Fibroblast of pulmonary artery (primary cell): ENCODE data around the gene AUTS2.

ENCODE experiments used
- DNase-seq: peaks from one replicate; pipeline ENCODE4 v3.0.0-alpha.2; 2010; ENCODE audit warnings: low read depth
- H3K4me3 ChIP-seq: replicated peaks from 2 replicates; pipeline ENCODE4 v1.5.1; 2011; ENCODE audit warnings: low read depth, mild to moderate bottlenecking, control low read depth, low read length, moderate library complexity
- TF ChIP-seq, protein P1 (sequence below): IDR thresholded peaks from 2 replicates; pipeline ENCODE4 v1.5.1; 2011; ENCODE audit warnings: mild to moderate bottlenecking, control low read depth, low read length, inconsistent platforms; ENCODE audit errors: missing control alignments

AUTS2 gene

GRCh38 chr7:70602117-70602516, 1003.8 kb downstream of the AUTS2 start:
- H3K4me3 ChIP-seq: no peak overlapping the region
- TF ChIP-seq, protein P1, sequence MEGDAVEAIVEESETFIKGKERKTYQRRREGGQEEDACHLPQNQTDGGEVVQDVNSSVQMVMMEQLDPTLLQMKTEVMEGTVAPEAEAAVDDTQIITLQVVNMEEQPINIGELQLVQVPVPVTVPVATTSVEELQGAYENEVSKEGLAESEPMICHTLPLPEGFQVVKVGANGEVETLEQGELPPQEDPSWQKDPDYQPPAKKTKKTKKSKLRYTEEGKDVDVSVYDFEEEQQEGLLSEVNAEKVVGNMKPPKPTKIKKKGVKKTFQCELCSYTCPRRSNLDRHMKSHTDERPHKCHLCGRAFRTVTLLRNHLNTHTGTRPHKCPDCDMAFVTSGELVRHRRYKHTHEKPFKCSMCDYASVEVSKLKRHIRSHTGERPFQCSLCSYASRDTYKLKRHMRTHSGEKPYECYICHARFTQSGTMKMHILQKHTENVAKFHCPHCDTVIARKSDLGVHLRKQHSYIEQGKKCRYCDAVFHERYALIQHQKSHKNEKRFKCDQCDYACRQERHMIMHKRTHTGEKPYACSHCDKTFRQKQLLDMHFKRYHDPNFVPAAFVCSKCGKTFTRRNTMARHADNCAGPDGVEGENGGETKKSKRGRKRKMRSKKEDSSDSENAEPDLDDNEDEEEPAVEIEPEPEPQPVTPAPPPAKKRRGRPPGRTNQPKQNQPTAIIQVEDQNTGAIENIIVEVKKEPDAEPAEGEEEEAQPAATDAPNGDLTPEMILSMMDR: no peak
- DNase-seq: no peak

- TF ChIP-seq, protein P1: no peak
- DNase-seq: no peak
- no peak overlapping the region for H3K4me3 ChIP-seq
Observed at GRCh38 chr7:70607281-70607680, 1009.0 kb downstream of the AUTS2 start.

- DNase-seq: no peak
- H3K4me3 ChIP-seq: no peak overlapping the region
- TF ChIP-seq, protein P1: no peak
Observed at GRCh38 chr7:70607759-70608158, 1009.5 kb downstream of the AUTS2 start.

- DNase-seq: no peak
- TF ChIP-seq, protein P1: no peak
- no peak overlapping the region for H3K4me3 ChIP-seq
Observed at GRCh38 chr7:70608229-70608628, 1010.0 kb downstream of the AUTS2 start.

- TF ChIP-seq, protein P1: no peak
- H3K4me3 ChIP-seq: no peak overlapping the region
- no peak for DNase-seq
Observed at GRCh38 chr7:70612811-70613210, 1014.5 kb downstream of the AUTS2 start.

- no peak overlapping the region for H3K4me3 ChIP-seq
- TF ChIP-seq, protein P1: no peak
- DNase-seq: peak; percentile 46
Observed at GRCh38 chr7:70614237-70615045, 1016.2 kb downstream of the AUTS2 start.
